ENCODE data around the gene C3orf62.

Gene C3orf62

GRCh38 chr3:49283997-49284396, 7.0 kb upstream of the C3orf62 start:
- Histone ChIP-seq H3K27ac (ENCODE audit: insufficient read depth in 1 of 2, low read depth in 1 of 2, low read length in 2 of 2, poor library complexity in 1 of 2, severe bottlenecking in 2 of 2) (no peak overlapping the region), H3K4me3 (ENCODE audit: control insufficient read depth in 1 of 7, extremely low read depth in 1 of 7, insufficient read depth in 4 of 7, low read depth in 2 of 7, low read length in 6 of 7) (no peak overlapping the region), H3K9me3 (ENCODE audit: control extremely low read depth in 1 of 5, control insufficient read depth in 4 of 5, insufficient read depth in 2 of 5, low read depth in 1 of 5, low read length in 4 of 5) (no peaks in the 10 kb centered on the region), H3K27me3 (replicated peaks in 2 of 5; ENCODE audit: control insufficient read depth in 4 of 5, insufficient read depth in 5 of 5, low read length in 4 of 5) (no peaks in the 10 kb centered on the region), H3K36me3 (ENCODE audit: control insufficient read depth in 4 of 4, insufficient read depth in 4 of 4, low read length in 3 of 4) (peaks cover 34 to 71% (median 60%) of the 10 kb centered on the region in 4 experiments), H3K4me1 (ENCODE audit: control extremely low read depth in 1 of 4, control insufficient read depth in 4 of 4, insufficient read depth in 4 of 4, low read length in 3 of 4) (peaks cover 0 to 5% (median 3%) of the 10 kb centered on the region in 4 experiments)
- 100% methylated on average over 5 of the region's 6 CpGs for WGBS (ENCODE audit: insufficient coverage)
- no peak for DNase-seq
- CTCF ChIA-PET: interaction anchor here (1.7 kb wide), 1 partner anchor 11 kb away, joined by 3 read pairs; no protein-coding TSS in a partner anchor
- POLR2A ChIA-PET: interaction anchor here (0.6 kb wide), 1 partner anchor 28 kb away, joined by 3 read pairs; no protein-coding TSS in a partner anchor

DNA sequence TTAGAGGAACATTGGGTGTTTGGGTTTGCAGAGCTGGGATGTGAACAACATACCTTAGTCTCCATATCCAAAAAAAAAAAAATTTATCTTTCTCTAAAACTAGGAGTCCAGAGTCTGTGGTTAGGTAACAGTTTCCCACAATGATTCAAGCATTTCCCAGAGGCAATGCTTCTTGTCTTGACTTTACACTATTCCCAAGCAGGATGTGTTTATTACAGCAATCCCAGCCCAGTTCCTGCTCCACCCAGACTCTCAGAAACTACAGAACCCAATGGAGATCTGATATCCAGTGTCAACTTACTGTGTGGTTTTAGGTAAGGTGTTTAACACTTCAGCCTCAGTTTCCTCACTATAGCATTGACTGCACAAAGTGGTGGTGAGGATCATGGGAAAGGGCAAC, 2.3 kb upstream of the C3orf62 start:
- DNase-seq: no peak
- ChIA-PET POLR2A (no interaction called here), CTCF (interaction anchor here (1.6 to 3.4 kb wide), 3 partner anchors 16 to 109 kb away, joined by 3 to 21 read pairs (median 4); partner anchors contain the start of gene KLHDC8B)
- H3K9me3 ChIP-seq (ENCODE audit: control extremely low read depth in 1 of 5, control insufficient read depth in 4 of 5, insufficient read depth in 2 of 5, low read depth in 1 of 5, low read length in 4 of 5): no peaks in the 10 kb centered on the region
- peaks cover 16 to 50% (median 30%) of the 10 kb centered on the region in 4 experiments for H3K36me3 ChIP-seq (ENCODE audit: control insufficient read depth in 4 of 4, insufficient read depth in 4 of 4, low read length in 3 of 4)
- H3K4me3 ChIP-seq (ENCODE audit: control insufficient read depth in 1 of 7, extremely low read depth in 1 of 7, insufficient read depth in 4 of 7, low read depth in 2 of 7, low read length in 6 of 7): no peak overlapping the region
- peaks cover 8 to 24% (median 17%) of the 10 kb centered on the region in 4 experiments for H3K4me1 ChIP-seq (ENCODE audit: control extremely low read depth in 1 of 4, control insufficient read depth in 4 of 4, insufficient read depth in 4 of 4, low read length in 3 of 4)
- no peak overlapping the region for H3K27ac ChIP-seq (ENCODE audit: insufficient read depth in 1 of 2, low read depth in 1 of 2, low read length in 2 of 2, poor library complexity in 1 of 2, severe bottlenecking in 2 of 2)
- H3K27me3 ChIP-seq (replicated peaks in 2 of 5; ENCODE audit: control insufficient read depth in 4 of 5, insufficient read depth in 5 of 5, low read length in 4 of 5): no peaks in the 10 kb centered on the region

- Histone ChIP-seq H3K27me3 (replicated peaks in 2 of 5; ENCODE audit: control insufficient read depth in 4 of 5, insufficient read depth in 5 of 5, low read length in 4 of 5) (no peaks in the 10 kb centered on the region), H3K36me3 (ENCODE audit: control insufficient read depth in 4 of 4, insufficient read depth in 4 of 4, low read length in 3 of 4) (peaks cover 8 to 44% (median 23%) of the 10 kb centered on the region in 4 experiments), H3K9me3 (ENCODE audit: control extremely low read depth in 1 of 5, control insufficient read depth in 4 of 5, insufficient read depth in 2 of 5, low read depth in 1 of 5, low read length in 4 of 5) (no peaks in the 10 kb centered on the region), H3K4me1 (ENCODE audit: control extremely low read depth in 1 of 4, control insufficient read depth in 4 of 4, insufficient read depth in 4 of 4, low read length in 3 of 4) (peaks cover 8 to 24% (median 17%) of the 10 kb centered on the region in 4 experiments), H3K27ac (ENCODE audit: insufficient read depth in 1 of 2, low read depth in 1 of 2, low read length in 2 of 2, poor library complexity in 1 of 2, severe bottlenecking in 2 of 2) (no peak overlapping the region), H3K4me3 (ENCODE audit: control insufficient read depth in 1 of 7, extremely low read depth in 1 of 7, insufficient read depth in 4 of 7, low read depth in 2 of 7, low read length in 6 of 7) (no peak overlapping the region)
- WGBS (ENCODE audit: insufficient coverage): 95% methylated on average over 3 of the region's 4 CpGs
- ChIA-PET POLR2A (no interaction called here), CTCF (interaction anchor here (1.6 to 3.4 kb wide), 3 partner anchors 16 to 108 kb away, joined by 3 to 21 read pairs (median 4); partner anchors contain the start of gene KLHDC8B)
- peak in 1 of 3 donors; percentile 5 for DNase-seq
Observed at GRCh38 chr3:49278548-49278947, 1.5 kb upstream of the C3orf62 start.

- peak overlapping the region in 6 of 7 experiments; percentile 33 to 78 (median 64) for H3K4me3 ChIP-seq (ENCODE audit: control insufficient read depth in 1 of 7, extremely low read depth in 1 of 7, insufficient read depth in 4 of 7, low read depth in 2 of 7, low read length in 6 of 7)
- 50% methylated on average over 2 of the region's 9 CpGs for WGBS (ENCODE audit: insufficient coverage)
- DNase-seq: peak in 2 of 3 donors; percentile 22 to 23
- no peaks in the 10 kb centered on the region for H3K9me3 ChIP-seq (ENCODE audit: control extremely low read depth in 1 of 5, control insufficient read depth in 4 of 5, insufficient read depth in 2 of 5, low read depth in 1 of 5, low read length in 4 of 5)
- CTCF ChIA-PET: interaction anchor here (0.6 to 3.4 kb wide), 4 partner anchors 107 to 289 kb away, joined by 3 to 21 read pairs (median 4); partner anchors contain the start of gene KLHDC8B
- H3K27ac ChIP-seq (ENCODE audit: insufficient read depth in 1 of 2, low read depth in 1 of 2, low read length in 2 of 2, poor library complexity in 1 of 2, severe bottlenecking in 2 of 2): peak overlapping the region; percentile 64 to 81
- H3K4me1 ChIP-seq (ENCODE audit: control extremely low read depth in 1 of 4, control insufficient read depth in 4 of 4, insufficient read depth in 4 of 4, low read length in 3 of 4): peaks cover 8 to 24% (median 17%) of the 10 kb centered on the region in 4 experiments
- POLR2A ChIA-PET: interaction anchor here (0.6 kb wide), 2 partner anchors 383 to 1008 kb away, joined by 3 read pairs; no protein-coding TSS in a partner anchor
- peaks cover 5 to 40% (median 18%) of the 10 kb centered on the region in 4 experiments for H3K36me3 ChIP-seq (ENCODE audit: control insufficient read depth in 4 of 4, insufficient read depth in 4 of 4, low read length in 3 of 4)
- no peaks in the 10 kb centered on the region for H3K27me3 ChIP-seq (replicated peaks in 2 of 5; ENCODE audit: control insufficient read depth in 4 of 5, insufficient read depth in 5 of 5, low read length in 4 of 5)
Observed at GRCh38 chr3:49277383-49277775, 347 bp upstream of the C3orf62 start.

- WGBS (ENCODE audit: insufficient coverage): 100% methylated on average over 5 of the region's 11 CpGs
- CTCF ChIA-PET: no interaction called here
Observed at GRCh38 chr3:49273825-49274532, 3.1 kb downstream of the C3orf62 start.

GRCh38 chr3:49271047-49271446, 6.0 kb downstream of the C3orf62 start:
- peak overlapping the region in 1 of 2 experiments; percentile 4 for H3K27ac ChIP-seq (ENCODE audit: insufficient read depth in 1 of 2, low read depth in 1 of 2, low read length in 2 of 2, poor library complexity in 1 of 2, severe bottlenecking in 2 of 2)
- WGBS (ENCODE audit: insufficient coverage): 100% methylated on average over 3 of the region's 4 CpGs
- H3K36me3 ChIP-seq (ENCODE audit: control insufficient read depth in 4 of 4, insufficient read depth in 4 of 4, low read length in 3 of 4): peaks cover 0 to 17% (median 10%) of the 10 kb centered on the region in 4 experiments
- CTCF ChIA-PET: interaction anchor here (1.1 to 2.0 kb wide), 2 partner anchors 15 to 16 kb away, joined by 3 to 7 read pairs; no protein-coding TSS in a partner anchor
- peaks cover under 1 to 5% (median 4%) of the 10 kb centered on the region in 4 experiments for H3K4me1 ChIP-seq (ENCODE audit: control extremely low read depth in 1 of 4, control insufficient read depth in 4 of 4, insufficient read depth in 4 of 4, low read length in 3 of 4)
- H3K9me3 ChIP-seq (ENCODE audit: control extremely low read depth in 1 of 5, control insufficient read depth in 4 of 5, insufficient read depth in 2 of 5, low read depth in 1 of 5, low read length in 4 of 5): no peaks in the 10 kb centered on the region
- POLR2A ChIA-PET: no interaction called here
- no peak overlapping the region for H3K4me3 ChIP-seq (ENCODE audit: control insufficient read depth in 1 of 7, extremely low read depth in 1 of 7, insufficient read depth in 4 of 7, low read depth in 2 of 7, low read length in 6 of 7)
- no peak for DNase-seq
- no peaks in the 10 kb centered on the region for H3K27me3 ChIP-seq (replicated peaks in 2 of 5; ENCODE audit: control insufficient read depth in 4 of 5, insufficient read depth in 5 of 5, low read length in 4 of 5)

More at GRCh38 chr3:49273825-49274532, 3.1 kb downstream of the C3orf62 start:
- Histone ChIP-seq H3K27ac (ENCODE audit: insufficient read depth in 1 of 2, low read depth in 1 of 2, low read length in 2 of 2, poor library complexity in 1 of 2, severe bottlenecking in 2 of 2) (no peak overlapping the region), H3K27me3 (replicated peaks in 2 of 5; ENCODE audit: control insufficient read depth in 4 of 5, insufficient read depth in 5 of 5, low read length in 4 of 5) (no peaks in the 10 kb centered on the region), H3K4me3 (ENCODE audit: control insufficient read depth in 1 of 7, extremely low read depth in 1 of 7, insufficient read depth in 4 of 7, low read depth in 2 of 7, low read length in 6 of 7) (no peak overlapping the region), H3K36me3 (ENCODE audit: control insufficient read depth in 4 of 4, insufficient read depth in 4 of 4, low read length in 3 of 4) (peaks cover 0 to 33% (median 10%) of the 10 kb centered on the region in 4 experiments), H3K9me3 (ENCODE audit: control extremely low read depth in 1 of 5, control insufficient read depth in 4 of 5, insufficient read depth in 2 of 5, low read depth in 1 of 5, low read length in 4 of 5) (no peaks in the 10 kb centered on the region), H3K4me1 (ENCODE audit: control extremely low read depth in 1 of 4, control insufficient read depth in 4 of 4, insufficient read depth in 4 of 4, low read length in 3 of 4) (peaks cover 8 to 20% (median 13%) of the 10 kb centered on the region in 4 experiments)
- POLR2A ChIA-PET: no interaction called here
- no peak for DNase-seq

- no peaks in the 10 kb centered on the region for H3K9me3 ChIP-seq (ENCODE audit: control extremely low read depth in 1 of 5, control insufficient read depth in 4 of 5, insufficient read depth in 2 of 5, low read depth in 1 of 5, low read length in 4 of 5)
- CTCF ChIA-PET: no interaction called here
- POLR2A ChIA-PET: interaction anchor here (0.6 kb wide), 1 partner anchor 64 kb away, joined by 3 read pairs; no protein-coding TSS in a partner anchor
- WGBS (ENCODE audit: insufficient coverage): no CpG with 5 or more reads among the region's 2 CpGs
- H3K4me3 ChIP-seq (ENCODE audit: control insufficient read depth in 1 of 7, extremely low read depth in 1 of 7, insufficient read depth in 4 of 7, low read depth in 2 of 7, low read length in 6 of 7): no peak overlapping the region
- H3K27ac ChIP-seq (ENCODE audit: insufficient read depth in 1 of 2, low read depth in 1 of 2, low read length in 2 of 2, poor library complexity in 1 of 2, severe bottlenecking in 2 of 2): no peak overlapping the region
- peaks cover 0 to 17% (median 10%) of the 10 kb centered on the region in 4 experiments for H3K36me3 ChIP-seq (ENCODE audit: control insufficient read depth in 4 of 4, insufficient read depth in 4 of 4, low read length in 3 of 4)
- DNase-seq: no peak
- no peaks in the 10 kb centered on the region for H3K27me3 ChIP-seq (replicated peaks in 2 of 5; ENCODE audit: control insufficient read depth in 4 of 5, insufficient read depth in 5 of 5, low read length in 4 of 5)
- H3K4me1 ChIP-seq (ENCODE audit: control extremely low read depth in 1 of 4, control insufficient read depth in 4 of 4, insufficient read depth in 4 of 4, low read length in 3 of 4): no peaks in the 10 kb centered on the region
Observed at GRCh38 chr3:49270156-49270500, 6.9 kb downstream of the C3orf62 start.
